NCI-H82 (cell line): Measurements from ENCODE around the gene NDUFA7.
A peak's percentile ranks its signal among the peaks of the same experiment; 100 is the strongest.
"Not testable (repeated sequence)": the region's sequence is repeated elsewhere in the genome, so short reads cannot be mapped to it uniquely, and the experiment has no call there.

ENCODE experiments used
- DNase-seq: peaks from one replicate; lab custom pipeline; 2025; lab: John Stamatoyannopoulos, UW

Gene NDUFA7

DNA sequence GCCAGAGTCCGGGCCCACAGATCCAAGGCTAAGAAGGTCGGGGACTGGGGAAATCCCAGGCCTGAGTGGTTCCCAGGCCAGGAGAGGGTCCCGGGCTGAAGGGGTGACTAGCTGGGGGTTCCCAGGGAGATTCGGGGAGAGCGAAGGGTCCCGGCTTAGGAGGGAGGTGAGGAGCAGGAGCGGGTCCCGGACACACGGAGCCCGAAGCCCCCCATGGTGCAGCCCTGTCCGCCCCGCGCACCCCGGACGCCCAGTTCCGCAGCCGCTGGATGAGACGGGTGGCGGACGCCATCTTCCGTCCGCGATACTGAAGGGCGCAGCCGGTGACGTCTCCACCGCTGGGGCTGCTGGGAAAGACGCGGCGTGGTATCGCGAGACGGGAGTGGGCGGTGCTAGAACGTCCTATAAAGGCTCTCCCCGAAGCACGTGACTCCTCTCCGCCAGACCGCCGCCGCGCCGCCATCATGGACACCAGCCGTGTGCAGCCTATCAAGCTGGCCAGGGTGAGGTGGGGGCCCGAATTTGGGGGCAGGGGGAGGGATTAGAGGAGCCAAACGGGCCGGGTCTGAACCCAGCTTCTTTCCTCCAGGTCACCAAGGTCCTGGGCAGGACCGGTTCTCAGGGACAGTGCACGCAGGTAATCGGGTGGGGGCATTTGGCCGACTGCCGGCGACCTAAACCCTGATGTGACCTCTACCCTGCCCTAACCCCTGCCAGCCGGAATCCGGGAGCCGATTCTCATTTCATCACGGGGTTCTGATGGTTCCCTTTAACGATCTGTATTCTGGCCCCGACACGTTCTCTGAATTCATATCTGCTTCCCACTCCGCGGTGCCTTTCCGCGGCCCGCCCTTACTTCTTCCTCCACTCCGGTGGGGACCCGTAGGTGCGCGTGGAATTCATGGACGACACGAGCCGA, at the start of gene NDUFA7, which contains the start of gene RPS28:
TSS of gene NDUFA7 (minus strand) at position 309 of the 919 bp plus-strand sequence. CDS start at position 292, 17 bp downstream.
TSS of gene RPS28 (plus strand) at position 430 of the 919 bp plus-strand sequence. CDS start at position 465, 35 bp downstream.
- DNase-seq = peak; percentile 96

DNA sequence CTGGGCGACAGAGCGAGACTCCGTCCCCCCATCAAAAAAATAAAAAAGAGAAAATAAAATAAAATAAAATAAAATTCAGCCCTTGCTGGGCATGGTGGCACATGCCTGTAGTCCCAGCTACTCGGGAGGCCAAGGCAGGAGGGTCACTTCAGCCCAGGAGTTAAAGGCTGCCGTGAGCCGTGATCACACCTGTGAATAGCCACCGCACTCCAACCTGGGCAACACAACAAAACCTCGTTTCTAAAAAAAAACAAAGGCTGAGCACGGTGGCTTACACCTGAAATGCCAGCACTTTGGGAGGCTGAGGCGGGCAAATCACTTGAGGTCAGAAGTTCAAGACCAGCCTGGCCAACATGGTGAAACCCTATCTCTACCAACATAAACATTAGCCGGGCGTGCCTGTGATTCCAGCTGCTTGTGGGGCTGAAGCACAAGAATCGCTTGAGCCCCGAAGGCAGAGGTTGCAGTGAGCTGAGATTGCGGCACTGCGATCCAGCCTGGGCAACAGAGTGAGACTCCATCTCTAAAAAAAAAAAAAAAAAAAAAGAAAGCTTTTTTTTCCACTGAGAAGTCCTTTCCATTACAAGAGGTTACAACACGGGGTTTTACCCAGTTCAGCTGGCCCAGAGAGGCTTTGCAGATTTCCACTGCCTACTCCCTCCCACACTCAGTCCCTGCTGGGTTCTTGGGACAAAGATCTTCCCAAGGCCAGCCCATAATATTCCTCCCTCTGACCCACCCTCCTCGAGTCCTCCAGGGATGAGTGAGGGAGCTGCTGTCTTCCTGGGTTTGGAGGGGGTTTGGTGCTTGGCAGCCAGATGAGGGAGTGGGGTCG, 49.2 kb upstream of the NDUFA7 start:
- DNase-seq = no peak

DNA sequence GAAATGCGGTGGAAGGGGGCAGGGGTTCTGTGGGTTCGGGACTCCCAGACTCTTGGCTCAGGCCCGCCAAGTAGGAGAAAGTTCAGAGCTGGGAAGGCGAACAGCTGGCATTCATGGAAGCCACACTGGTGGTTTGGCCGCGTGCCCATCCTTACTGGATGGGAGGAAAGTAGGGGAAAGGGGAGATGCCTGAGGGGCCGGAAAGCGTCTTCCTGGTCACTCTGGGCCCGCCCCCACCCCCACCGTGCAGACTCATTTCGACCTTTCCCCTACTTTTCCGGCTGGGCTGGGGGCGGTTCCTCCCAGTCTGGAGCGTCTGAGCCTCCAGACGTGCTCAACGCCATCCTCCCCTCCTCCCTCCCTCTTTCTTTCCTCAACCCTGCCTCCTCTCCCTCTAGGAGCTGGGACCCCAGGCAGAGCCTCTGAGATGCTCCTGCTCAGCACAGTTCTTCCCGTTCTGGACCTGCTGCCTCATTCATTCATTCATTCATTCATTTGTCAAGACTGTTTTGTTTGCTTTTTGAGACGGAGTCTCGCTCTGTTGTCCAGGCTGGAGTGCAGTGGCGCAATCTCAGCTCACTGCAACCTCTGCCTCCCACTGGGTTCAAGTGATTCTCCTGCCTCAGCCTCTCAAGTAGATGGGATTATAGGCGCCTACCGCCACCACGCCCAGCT, 46.3 kb upstream of the NDUFA7 start:
- peak; percentile 61 for DNase-seq

DNA sequence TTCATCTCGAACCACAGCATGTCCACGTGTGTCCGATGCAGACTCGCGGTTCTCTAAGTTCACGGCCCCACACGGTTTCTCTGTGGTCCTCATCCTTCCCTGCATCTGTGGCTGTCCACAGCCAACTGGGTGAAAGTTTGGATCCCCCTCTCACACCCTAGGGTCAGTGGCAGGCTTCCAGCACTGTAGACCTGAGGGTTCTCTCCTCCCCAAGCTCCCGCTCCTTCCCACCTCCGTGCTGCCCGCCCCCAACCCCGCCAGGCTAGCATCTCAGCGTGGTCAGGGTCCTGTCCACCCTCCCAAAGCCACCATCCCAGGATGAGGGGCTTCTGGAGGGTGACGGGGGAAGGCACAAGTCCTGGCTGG, 45.8 kb upstream of the NDUFA7 start:
- no peak for DNase-seq

DNA sequence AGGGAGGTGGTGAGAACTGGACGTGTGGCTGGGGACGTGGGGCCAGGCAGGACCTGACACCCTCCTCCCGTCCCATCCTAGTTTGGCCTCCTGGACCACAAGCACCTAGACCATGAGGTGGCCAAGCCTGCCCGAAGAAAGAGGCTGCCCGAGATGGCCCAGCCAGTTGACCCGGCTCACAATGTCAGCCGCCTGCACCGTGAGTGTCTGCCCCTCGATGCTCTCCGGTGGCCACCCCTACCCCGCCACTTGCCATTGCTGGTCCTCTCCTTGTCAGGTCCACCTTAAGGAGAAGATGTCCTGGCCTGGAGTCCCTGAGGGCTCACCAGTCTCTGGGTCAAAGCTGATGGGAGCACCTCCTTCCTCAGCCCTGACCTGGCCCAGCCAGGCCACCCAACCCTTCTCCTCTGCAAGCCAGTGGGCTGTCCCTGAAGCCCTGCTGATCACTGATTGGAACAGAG, 45.0 kb upstream of the NDUFA7 start:
- DNase-seq = no peak

DNA sequence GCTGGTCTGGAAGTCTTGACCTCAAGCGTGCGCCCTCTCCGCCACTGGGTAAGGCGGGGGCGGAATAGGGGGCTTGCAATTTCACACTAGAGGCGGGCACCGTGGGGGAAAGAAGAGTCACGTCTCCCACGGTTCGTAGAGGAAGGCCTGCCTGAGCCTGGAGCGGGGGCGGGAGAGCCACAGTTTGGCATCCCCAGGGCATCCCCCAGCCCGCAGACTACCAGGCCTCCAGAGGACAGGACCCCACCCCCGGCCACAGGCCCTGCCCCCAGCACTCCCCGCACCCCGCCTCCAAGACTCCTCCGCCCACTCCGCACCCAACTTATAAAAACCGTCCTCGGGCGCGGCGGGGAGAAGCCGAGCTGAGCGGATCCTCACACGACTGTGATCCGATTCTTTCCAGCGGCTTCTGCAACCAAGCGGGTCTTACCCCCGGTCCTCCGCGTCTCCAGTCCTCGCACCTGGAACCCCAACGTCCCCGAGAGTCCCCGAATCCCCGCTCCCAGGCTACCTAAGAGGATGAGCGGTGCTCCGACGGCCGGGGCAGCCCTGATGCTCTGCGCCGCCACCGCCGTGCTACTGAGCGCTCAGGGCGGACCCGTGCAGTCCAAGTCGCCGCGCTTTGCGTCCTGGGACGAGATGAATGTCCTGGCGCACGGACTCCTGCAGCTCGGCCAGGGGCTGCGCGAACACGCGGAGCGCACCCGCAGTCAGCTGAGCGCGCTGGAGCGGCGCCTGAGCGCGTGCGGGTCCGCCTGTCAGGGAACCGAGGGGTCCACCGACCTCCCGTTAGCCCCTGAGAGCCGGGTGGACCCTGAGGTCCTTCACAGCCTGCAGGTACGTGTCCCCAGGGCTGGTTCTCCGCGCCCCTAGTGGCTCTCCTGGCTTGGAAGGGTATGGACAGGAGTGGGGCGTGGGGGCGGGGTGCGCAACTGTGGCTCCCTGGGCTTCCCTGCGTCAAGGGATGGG, 42.9 kb upstream of the NDUFA7 start, which contains the start of gene ANGPTL4:
TSS of gene ANGPTL4 (plus strand) at position 353 of the 969 bp plus-strand sequence. CDS start at position 520, 167 bp downstream.
- no peak for DNase-seq

DNA sequence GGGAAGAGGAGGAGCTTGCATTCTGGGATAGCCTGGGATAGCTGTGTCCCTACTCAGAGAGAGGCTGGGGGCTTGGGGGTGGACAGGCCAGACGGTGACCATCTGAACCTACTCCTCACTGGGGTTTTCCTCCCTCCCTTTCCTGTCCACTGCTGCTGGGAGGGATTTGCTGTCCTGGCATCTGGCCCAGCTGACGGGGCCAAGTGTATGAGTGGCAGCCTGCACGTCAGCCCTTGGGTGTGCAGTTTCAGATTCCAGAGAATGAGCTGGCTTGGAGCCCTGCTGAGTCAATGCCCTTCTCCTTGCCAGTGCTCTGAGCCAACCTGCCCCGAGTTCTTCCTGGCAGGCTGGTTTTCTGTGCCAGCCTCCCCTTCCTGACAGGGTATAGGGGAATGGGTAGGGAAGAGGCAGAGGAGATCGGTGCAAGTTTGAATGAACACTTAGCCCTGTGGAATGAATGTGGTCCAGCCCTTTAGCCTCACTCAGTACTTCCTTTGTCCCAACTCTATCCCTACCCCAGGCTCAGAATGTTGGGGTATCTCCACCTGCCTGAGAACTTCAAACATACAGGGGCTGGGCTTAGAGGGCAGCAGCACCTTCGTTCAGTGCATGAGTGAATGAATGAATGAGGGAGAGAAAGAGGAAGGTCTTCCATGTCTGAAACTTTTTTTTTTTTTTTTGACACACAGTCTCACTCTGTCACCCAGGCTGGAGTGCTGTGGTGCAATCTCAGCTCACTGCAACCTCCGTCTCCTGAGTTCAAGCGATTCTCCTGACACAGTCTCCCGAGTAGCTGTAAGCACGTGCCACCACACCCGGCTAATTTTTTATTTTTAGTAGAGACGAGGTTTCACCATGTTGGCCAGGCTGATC, 41.0 kb upstream of the NDUFA7 start:
- DNase-seq = no peak

DNA sequence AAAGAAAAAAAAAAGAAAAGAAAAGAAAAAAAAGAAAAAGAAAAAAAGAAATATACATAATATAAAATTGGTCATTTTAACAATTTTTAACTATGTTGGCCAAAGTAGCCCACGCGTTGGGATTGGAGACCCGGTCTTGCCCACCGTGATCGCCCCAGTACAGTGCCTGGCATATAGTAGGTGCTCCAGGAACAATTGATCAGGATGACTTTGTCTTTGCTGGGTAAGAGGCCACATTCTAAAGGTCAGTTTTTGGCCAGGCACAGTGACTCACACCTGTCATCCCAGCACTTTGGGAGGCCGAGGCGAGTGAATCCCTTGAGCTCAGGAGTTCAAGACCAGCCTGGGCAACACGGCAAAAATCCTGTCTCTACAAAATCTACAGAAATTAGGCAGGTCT, 39.0 kb upstream of the NDUFA7 start:
- no peak for DNase-seq

DNA sequence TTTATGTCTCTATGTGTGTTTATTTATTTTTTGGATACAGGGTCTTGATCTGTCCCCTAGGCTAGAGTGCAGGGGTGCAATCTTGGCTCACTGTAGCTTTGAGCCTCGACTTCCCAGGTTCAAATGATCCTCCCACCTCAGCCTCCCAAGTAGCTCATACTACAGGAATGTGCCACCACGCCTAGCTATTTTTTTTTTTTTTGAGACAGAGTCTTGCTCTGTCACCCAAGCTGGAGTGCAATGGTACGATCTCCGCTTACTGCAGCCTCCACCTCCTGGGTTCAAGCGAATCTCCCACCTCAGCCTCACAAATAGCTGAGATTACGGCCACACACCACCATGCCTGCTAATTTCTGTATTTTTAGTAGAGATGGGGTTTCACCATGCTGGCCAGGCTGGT, 37.8 kb upstream of the NDUFA7 start:
- DNase-seq = no peak

DNA sequence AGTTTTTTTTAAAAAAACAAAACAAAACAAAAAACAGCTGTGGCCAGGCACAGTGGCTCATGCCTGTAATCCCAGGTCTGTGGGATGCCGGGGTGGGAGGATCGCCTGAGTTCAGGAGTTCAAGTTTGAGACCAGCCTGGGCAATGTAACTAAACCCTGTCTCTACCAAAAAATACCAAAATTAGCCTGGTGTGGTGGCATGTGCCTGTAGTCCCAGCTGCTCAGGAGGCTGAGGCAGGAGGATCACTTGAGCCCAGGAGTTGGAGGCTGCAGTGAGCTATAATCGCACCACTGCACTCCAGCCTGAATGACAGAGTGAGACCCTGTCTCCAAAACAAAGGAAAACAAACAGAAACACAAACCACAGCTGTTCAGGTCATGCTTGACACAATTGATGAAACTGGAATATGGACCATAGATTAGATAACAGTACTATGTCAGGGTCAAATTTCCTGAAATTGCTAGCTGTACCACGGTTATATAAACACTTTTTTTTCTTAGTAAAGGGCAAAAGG, 35.9 kb upstream of the NDUFA7 start:
- DNase-seq = no peak

DNA sequence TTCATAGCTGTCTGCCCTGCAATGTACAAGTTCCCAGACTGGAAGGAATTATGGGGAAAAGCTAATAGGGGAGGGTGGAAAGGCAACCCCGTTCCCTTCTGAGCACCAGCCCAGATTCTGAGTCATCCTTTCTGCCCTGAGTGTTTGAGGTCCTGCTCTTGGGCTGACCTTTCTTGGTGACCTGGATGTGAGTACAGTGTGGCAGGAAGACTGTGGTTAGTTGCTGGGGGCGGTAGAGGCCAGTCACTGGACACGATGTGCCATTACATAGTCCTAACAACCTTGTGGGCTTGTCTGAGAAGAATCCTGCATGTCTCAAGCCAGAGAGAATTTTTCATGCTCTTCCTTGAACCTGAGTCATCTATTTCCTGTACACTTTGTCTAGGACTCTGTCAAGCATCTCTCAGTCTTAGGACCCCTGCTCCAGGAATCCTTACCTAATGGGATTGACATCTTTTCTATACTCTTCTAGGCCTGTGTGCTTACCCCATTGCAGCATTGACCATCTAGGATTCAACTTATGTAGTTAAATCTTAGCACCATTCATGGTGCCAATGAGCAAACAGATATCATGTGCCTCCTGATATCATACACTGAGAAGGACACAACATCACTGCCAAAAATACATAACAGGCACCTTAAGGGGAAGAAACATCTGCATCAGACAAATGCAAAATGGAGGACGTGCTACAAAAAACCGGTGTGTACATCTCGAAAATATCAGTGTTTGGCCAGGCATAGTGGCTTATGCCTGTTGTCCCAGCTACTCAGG, 34.6 kb upstream of the NDUFA7 start:
- DNase-seq = no peak

DNA sequence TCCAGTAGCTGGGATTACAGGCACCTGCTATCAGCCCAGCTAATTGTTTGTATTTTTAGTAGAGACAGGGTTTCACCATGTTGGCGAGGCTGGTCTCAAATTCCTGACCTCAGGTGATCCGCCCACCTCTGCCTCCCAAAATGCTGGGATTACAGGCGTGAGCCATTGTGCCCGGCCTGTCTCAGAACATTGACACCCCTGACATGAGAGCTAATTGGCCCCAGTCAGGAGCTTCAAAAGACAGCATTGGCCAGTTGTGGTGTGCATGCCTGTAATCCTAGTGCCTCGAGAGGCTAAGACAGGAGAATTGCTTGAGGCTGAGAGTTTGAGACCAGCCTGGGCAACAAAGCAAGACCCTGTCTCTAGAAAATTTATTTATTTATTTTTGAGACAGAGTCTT, 31.7 kb upstream of the NDUFA7 start:
- DNase-seq = not testable (repeated sequence)

DNA sequence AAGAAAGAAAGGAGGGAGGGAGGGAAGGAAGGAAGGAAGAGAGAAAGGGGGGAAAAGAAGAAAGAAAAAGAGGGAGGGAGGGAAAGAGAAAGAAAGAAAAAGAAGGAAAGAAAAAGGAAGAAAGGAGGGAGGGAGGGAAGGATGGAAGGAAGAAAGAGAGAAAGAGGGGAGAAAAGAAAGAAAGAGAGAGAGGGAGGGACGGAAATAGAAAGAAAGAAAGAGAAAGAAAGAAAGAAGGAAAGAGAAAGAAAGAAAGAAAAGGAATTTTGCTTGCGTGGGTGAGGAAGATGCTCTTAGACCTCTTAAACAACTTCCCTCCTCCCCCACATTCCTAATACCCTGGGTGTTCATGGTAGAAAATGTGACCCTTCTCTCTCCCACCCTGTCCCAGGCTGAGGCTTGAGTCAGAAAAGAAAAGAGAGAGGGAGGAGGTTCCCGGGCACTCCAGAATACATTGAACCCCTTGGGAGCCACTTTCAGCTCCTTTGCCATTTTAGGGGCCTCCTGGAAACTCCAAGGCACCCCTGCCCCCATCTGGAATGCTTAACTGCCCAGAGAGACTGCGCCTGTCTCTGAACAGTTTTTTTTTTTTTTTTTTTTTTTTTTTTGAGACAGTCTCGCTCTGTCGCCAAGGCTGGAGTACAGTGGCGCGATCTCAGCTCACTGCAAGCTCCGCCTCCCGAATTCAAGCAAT, 31.1 kb upstream of the NDUFA7 start:
- no peak for DNase-seq

DNA sequence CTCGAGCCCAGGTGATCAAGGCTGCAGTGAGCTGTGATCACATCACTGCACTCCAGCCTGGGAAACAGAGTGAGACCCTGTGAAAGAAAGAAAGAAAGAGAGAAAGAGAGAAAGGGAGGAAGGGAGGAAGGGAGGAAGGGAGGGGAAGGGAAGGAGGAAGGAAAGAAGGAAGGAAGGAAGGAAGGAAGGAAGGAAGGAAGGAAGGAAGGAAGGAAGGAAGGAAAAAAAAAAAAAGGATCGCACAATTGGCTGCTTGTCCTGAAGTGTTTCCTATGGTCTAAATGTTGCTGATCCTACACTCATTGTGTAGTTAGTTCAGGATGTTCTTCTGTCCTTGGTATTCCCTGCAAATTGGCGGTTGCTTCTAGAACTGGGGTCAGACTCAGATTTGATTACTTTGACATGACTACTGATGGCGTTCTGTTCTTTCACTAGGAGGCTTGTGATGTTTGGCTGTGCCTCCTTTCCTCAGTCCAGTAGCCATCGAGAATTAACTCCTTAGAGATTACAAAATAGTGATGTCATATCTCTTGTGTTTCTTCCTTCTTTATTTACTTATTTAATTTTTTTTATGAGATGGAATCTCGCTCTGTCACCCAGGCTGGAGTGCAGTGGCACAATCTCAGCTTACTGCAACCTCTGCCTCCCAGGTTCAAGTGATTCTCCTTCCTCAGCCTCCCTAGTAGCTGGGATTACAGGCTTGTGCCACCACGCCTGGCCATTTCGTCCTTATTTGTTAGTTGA, 28.6 kb upstream of the NDUFA7 start:
- DNase-seq = not testable (repeated sequence)

DNA sequence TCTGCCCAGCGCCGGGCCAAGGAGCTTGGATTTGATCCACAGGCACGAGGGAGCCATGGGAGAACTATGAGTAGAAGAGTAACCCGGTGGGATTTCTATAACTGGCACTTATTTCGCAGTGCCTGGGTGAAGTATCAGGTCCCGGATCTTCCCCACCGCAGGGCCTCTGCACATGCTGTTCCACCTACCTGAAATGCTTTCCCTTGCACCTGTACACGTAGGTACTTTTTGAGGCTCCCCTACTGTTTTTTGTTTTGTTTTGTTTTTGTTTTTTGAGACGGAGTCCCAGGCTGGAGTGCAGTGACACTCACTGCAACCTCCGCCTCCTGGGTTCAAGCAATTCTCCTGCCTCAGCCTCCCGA, 22.3 kb upstream of the NDUFA7 start:
- no peak for DNase-seq

DNA sequence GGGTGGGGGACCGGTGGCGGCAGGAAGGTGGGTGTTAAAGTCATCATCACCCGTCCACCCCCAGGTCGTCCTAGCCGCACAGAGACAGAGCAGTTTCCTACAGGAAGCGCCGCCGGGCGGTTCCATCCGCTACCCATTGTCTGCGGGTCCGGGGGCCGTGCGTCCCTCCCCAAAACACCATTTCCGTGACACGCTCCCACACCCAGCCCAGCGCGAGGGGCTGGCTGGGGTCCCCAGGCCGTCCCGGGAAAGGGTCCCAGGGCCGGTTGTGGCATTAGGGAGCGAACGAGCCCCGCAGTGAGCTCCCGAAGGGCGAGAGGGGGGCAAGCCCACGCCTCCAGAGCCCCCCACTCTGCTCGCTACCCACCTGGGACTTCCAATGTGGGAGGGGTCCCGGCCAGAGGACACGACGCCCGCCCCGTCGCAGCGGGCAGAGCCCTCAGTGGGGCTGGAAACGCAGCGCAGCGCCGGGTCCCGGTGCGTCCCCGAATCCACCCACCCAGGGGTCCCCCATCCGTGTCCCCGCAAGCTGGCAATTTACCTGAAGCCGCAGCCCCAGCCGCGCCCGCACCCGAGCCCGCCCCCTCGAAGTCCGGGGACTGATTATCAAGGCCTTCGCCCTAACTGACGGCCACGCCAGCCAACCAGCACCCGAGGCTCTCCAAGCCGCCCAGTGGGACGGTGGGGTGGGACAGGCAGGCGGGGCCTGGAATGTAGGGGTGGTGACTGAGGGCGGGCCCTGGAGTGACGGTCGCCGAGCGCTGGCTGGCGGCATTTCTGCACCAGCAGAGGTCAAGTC, 21.7 kb upstream of the NDUFA7 start, which contains the start of gene KANK3:
TSS of gene KANK3 (minus strand) at position 579 of the 799 bp plus-strand sequence. CDS start 5,434 bp downstream, outside the sequence.
- peak; percentile 95 for DNase-seq

DNA sequence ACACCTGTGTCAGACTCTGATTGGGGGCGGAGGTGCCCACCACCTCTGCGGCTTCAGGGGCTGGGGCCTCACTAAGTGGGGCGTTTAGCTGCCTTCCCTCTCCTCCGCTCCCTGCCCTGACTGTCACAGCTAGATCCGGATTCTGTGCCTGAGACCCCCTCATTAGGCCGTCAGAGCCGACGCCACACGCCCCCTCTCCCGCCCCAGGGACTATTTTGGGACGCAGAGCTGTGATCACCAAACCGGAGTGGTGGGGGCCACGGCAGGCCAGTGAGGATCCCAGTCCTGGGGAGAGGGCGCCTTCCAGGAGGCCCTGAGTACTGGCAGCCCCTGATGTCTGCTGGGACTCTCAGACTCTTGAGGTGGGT, 21.1 kb upstream of the NDUFA7 start:
- no peak for DNase-seq
